B cell (primary cell): ENCODE data around the gene SNX19. TPM values are rescaled to one million over a fixed set of nuclear protein-coding genes. Genes with fewer than 3 reads are reported as not detected.

Source experiments
- ATAC-seq: fragments of 200-7000 bp; cut with Tn5 transposase; one replicate; pipeline ENCODE4 v1.10.0; 2021; ENCODE audit warnings: low read depth, mild to moderate bottlenecking, moderate number of reproducible peaks, moderate library complexity
- CTCF ChIA-PET: fragments of 350-600 bp; sonication (Branson Sonifier 250); formaldehyde crosslinking; loops from one replicate; lab custom pipeline; 2021; ENCODE audit warnings: antibody characterized with exemption, inconsistent platforms; lab: Charles Lee
- POLR2A ChIA-PET: fragments of 350-600 bp; sonication (Branson Sonifier 250); formaldehyde crosslinking; loops from one replicate; lab custom pipeline; 2021; ENCODE audit warnings: antibody characterized with exemption; lab: Charles Lee
- DNase-seq: peaks from one replicate; pipeline ENCODE4 v3.0.0; 2013
- H2AFZ ChIP-seq: 2 replicates; pipeline ENCODE4 v1.6.1; 2012; ENCODE audit warnings: mild to moderate bottlenecking, low read depth, low read length; ENCODE audit not compliant: insufficient read depth, poor library complexity, severe bottlenecking
- H3K27ac ChIP-seq, 2 donors: 1 replicate in 1 of 2; 2 replicates in 1 of 2; pipeline ENCODE4 v1.5.1; 2012 to 2013; ENCODE audit warnings: low read length in 2 of 2, mild to moderate bottlenecking in 2 of 2, moderate library complexity in 1 of 2
- H3K27me3 ChIP-seq, 4 experiments: fragments of 200-600 bp in 1 of 4; sonication (generic) in 1 of 4; replicated peaks in 1 of 4; 1 replicate in 2 of 4; 2 replicates in 2 of 4; pipeline versions ENCODE4 v1.6.1 to v1.7.0; 2013 to 2016; ENCODE audit warnings: low read length in 3 of 4, mild to moderate bottlenecking in 2 of 4, mixed read lengths in 1 of 4, moderate library complexity in 1 of 4; ENCODE audit not compliant: insufficient read depth in 4 of 4, control insufficient read depth in 3 of 4; ENCODE audit errors: control extremely low read depth in 1 of 4
- H3K36me3 ChIP-seq, 2 experiments: replicated peaks in 1 of 2; 1 replicate in 1 of 2; 2 replicates in 1 of 2; pipeline versions ENCODE4 v1.6.1 to v1.7.1; 2013; ENCODE audit warnings: low read length in 1 of 2; ENCODE audit not compliant: insufficient read depth in 2 of 2, control insufficient read depth in 1 of 2; ENCODE audit errors: control extremely low read depth in 1 of 2, extremely low read depth in 1 of 2
- H3K4me1 ChIP-seq, 2 donors: fragments of 200-600 bp in 1 of 2; sonication (generic) in 1 of 2; 1 replicate in 1 of 2; 2 replicates in 1 of 2; pipeline versions ENCODE4 v1.5.1 to v1.6.1; 2013 to 2017; ENCODE audit warnings: low read length in 2 of 2; ENCODE audit not compliant: control insufficient read depth in 2 of 2, insufficient read depth in 2 of 2
- H3K4me2 ChIP-seq: replicated peaks from 2 replicates; pipeline ENCODE3; 2012; ENCODE audit warnings: mild to moderate bottlenecking, low read depth, low read length; ENCODE audit not compliant: poor library complexity, severe bottlenecking
- H3K4me3 ChIP-seq, 5 experiments: fragments of 200-600 bp in 1 of 5; sonication (generic) in 1 of 5; 1 replicate in 3 of 5; 2 replicates in 2 of 5; pipeline versions ENCODE4 v1.5.1 to v1.7.0; 2011 to 2016; ENCODE audit warnings: low read length in 4 of 5, mild to moderate bottlenecking in 4 of 5, low read depth in 2 of 5, control low read depth in 1 of 5, moderate library complexity in 1 of 5; ENCODE audit not compliant: insufficient read depth in 1 of 5; ENCODE audit errors: control extremely low read depth in 1 of 5, extremely low read depth in 1 of 5
- H3K79me2 ChIP-seq: fragments of 200-600 bp; sonication (generic); one replicate; pipeline ENCODE4 v1.6.0; 2016; ENCODE audit warnings: low read length; ENCODE audit not compliant: control insufficient read depth, insufficient read depth
- H3K9ac ChIP-seq: fragments of 200-600 bp; sonication (generic); 2 replicates; pipeline ENCODE4 v1.6.1; 2017; ENCODE audit warnings: mild to moderate bottlenecking, low read length, moderate library complexity
- H3K9me3 ChIP-seq, 3 donors: one replicate each; pipeline versions ENCODE4 v1.6.1 to v1.7.1; 2013; ENCODE audit warnings: low read length in 2 of 3; ENCODE audit not compliant: control insufficient read depth in 2 of 3, insufficient read depth in 1 of 3; ENCODE audit errors: control extremely low read depth in 1 of 3
- H4K20me1 ChIP-seq: 2 replicates; pipeline ENCODE4 v1.6.0; 2012; ENCODE audit warnings: mild to moderate bottlenecking, low read length; ENCODE audit not compliant: insufficient read depth, control insufficient read depth, poor library complexity, severe bottlenecking
- H3K27ac Mint-ChIP-seq: one replicate; pipeline ENCODE4 v1.8.0; 2021; ENCODE audit warnings: mixed read lengths
- H3K27me3 Mint-ChIP-seq: one replicate; pipeline ENCODE4 v1.8.0; 2021; ENCODE audit warnings: mixed read lengths
- H3K4me1 Mint-ChIP-seq: one replicate; pipeline ENCODE4 v1.8.0; 2021; ENCODE audit warnings: mixed read lengths
- H3K4me3 Mint-ChIP-seq: one replicate; pipeline ENCODE4 v1.8.0; 2021; ENCODE audit warnings: mixed read lengths
- H3K9me3 Mint-ChIP-seq: one replicate; pipeline ENCODE4 v1.8.0; 2022; ENCODE audit warnings: mixed read lengths; ENCODE audit not compliant: insufficient read depth
- CTCF ChIP-seq: fragments of 200-600 bp; IDR thresholded peaks from one replicate; pipeline ENCODE4 v1.8.0; 2022; ENCODE audit warnings: antibody characterized with exemption, mild to moderate bottlenecking
- WGBS: methylation state at CpG from one replicate; pipeline ENCODE4 v1.1.5; 2013; ENCODE audit warnings: missing lambda C conversion rate; ENCODE audit not compliant: insufficient coverage; 5-methylcytosine and 5-hydroxymethylcytosine counted together
- intact Hi-C: fragments of 100-400 bp; cut with micrococcal nuclease; formaldehyde crosslinking; loops from one replicate; pipeline ENCODE4 v1.10.0; 2022
- polyA plus RNA-seq: library from polyadenylated mRNA; depleted of rRNA; stranded (reverse); fragments of >200 nt; gene quantifications from 2 replicates; pipeline ENCODE4 v1.2.3, GENCODE V29; 2012
- total RNA-seq, 2 donors: library from RNA; stranded (reverse); fragments of 120-200 nt in 1 of 2; gene quantifications; 1 replicate in 1 of 2; 2 replicates in 1 of 2; pipeline versions ENCODE4 v1.2.3 to v1.2.4, GENCODE V29; 2013 to 2022

Gene SNX19
- total and polyA plus RNA-seq, 2 donors (not counting 1 experiment from before 2014, with no cell fraction given) = 24.2 to 74.0 TPM

GRCh38 chr11:130865091-130865773 lies 51.0 kb downstream of the SNX19 start:
- no peak overlapping the region for H3K4me3 Mint-ChIP-seq
- 98% methylated on average over 10 of the region's 11 CpGs for WGBS
- H4K20me1 ChIP-seq = no peaks in the 10 kb centered on the region
- no peak overlapping the region for H3K9ac ChIP-seq
- H3K4me1 ChIP-seq = peaks cover 0 to 4% of the 10 kb centered on the region in 2 donors
- no peak for DNase-seq
- intact Hi-C loops = no loop called here
- H3K4me3 ChIP-seq = no peak overlapping the region
- H3K9me3 ChIP-seq = no peaks in the 10 kb centered on the region
- H2AFZ ChIP-seq = no peak overlapping the region
- CTCF ChIA-PET = interaction anchor here (5.0 kb wide), 1 partner anchor 12 kb away, joined by 42 read pairs; no protein-coding TSS in a partner anchor
- POLR2A ChIA-PET = no interaction called here
- no peaks in the 10 kb centered on the region for H3K79me2 ChIP-seq
- H3K27ac ChIP-seq = no peak overlapping the region
- H3K27ac Mint-ChIP-seq = no peak overlapping the region
- TF ChIP-seq CTCF = no peak
- no peak overlapping the region for H3K4me2 ChIP-seq
- peaks cover 5% of the 10 kb centered on the region for H3K4me1 Mint-ChIP-seq
- no peaks in the 10 kb centered on the region for H3K27me3 ChIP-seq
- no peaks in the 10 kb centered on the region for H3K9me3 Mint-ChIP-seq
- peaks cover 0 to 3% of the 10 kb centered on the region in 2 experiments for H3K36me3 ChIP-seq
- ATAC-seq = no peak
- H3K27me3 Mint-ChIP-seq = no peaks in the 10 kb centered on the region
